ENCODE results near the gene UBE2K. TPM values are rescaled to one million over a fixed set of nuclear protein-coding genes. Genes with fewer than 3 reads are reported as not detected.
"Not testable (repeated sequence)": the region's sequence is repeated elsewhere in the genome, so short reads cannot be mapped to it uniquely, and the experiment has no call there.

Gene UBE2K
- total RNA-seq, 1 experiment from 2014 or later = 7.9 TPM

DNA sequence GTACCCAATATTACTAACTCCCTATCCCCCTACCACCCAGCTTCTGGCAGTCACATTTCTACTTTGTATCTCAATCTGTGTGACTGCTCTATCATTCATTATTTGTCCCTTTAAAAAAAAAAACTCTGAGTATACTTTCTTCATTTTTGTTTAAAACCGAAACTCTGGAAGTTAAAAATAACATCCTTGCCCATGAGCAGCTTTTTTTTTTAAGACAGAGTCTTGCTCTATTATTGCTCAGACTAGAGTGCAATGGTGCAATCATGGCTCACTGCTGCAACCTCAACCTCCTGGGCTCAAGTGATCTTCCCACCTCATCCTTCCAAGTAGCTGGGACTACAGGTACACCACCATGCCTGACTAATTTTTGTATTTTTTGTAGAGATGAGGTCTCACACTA is 15.8 kb downstream of the UBE2K start:
- no peaks in the 10 kb centered on the region for H3K9me3 ChIP-seq

DNA sequence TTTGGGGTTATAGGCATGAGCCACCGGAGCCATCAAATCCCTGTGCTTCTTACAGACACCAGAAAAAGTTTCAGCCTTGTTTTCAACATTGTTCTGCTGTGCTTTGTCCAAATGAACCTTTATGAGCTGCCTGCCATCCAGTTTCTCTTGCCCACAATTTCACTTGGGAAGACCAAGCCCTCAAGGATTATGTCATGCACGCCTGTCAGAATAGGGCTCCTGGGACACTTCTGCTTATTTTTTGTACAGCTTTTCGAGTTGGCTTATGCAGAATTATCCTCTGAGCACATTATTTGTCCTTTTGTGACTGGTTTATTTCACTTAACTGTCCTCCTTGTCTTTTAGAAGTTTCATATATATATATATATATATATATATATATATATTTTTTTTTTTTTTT is 16.2 kb downstream of the UBE2K start:
- Histone ChIP-seq H3K36me3 (peaks cover 2% of the 10 kb centered on the region; the same call in 1 of the 2 replicates), H3K27me3 (no peaks in the 10 kb centered on the region), H3K4me3 (no peak overlapping the region), H3K9me3 (no peaks in the 10 kb centered on the region)
- no peak for DNase-seq

More for the DNA sequence above, 15.8 kb downstream of the UBE2K start:
- Histone ChIP-seq H3K4me3 (no peak overlapping the region), H3K27me3 (no peaks in the 10 kb centered on the region), H3K36me3 (peaks cover 2% of the 10 kb centered on the region; the same call in 1 of the 2 replicates)
- DNase-seq = no peak

GRCh38 chr4:39715788-39716187 is 17.9 kb downstream of the UBE2K start:
- Histone ChIP-seq H3K9me3 (no peaks in the 10 kb centered on the region), H3K36me3 (peaks cover 2% of the 10 kb centered on the region; the same call in 1 of the 2 replicates), H3K27me3 (no peaks in the 10 kb centered on the region), H3K4me3 (no peak overlapping the region)
- no peak for DNase-seq

DNA sequence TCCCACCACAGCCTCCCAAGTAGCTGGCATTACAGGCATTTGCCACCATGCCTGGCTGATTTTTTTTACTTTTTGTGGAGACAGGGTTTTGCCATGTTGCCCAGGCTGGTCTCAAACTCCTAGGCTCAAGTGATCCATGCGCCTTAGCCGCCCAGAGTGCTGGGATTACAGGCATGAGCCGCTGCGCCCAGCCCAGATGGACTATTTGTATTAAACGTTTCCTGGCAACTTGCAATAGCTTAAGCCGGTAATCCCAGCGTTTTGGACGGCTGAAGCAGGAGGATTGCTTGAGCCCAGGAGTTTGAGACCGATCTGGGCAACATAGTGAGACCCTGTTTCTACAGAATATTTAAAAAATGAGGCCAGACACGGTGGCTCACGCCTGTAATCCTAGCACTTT is 18.4 kb downstream of the UBE2K start:
- Histone ChIP-seq H3K4me3 (no peak overlapping the region), H3K27me3 (no peaks in the 10 kb centered on the region), H3K36me3 (peaks cover 2% of the 10 kb centered on the region; the same call in 1 of the 2 replicates), H3K9me3 (no peaks in the 10 kb centered on the region)
- no peak for DNase-seq

DNA sequence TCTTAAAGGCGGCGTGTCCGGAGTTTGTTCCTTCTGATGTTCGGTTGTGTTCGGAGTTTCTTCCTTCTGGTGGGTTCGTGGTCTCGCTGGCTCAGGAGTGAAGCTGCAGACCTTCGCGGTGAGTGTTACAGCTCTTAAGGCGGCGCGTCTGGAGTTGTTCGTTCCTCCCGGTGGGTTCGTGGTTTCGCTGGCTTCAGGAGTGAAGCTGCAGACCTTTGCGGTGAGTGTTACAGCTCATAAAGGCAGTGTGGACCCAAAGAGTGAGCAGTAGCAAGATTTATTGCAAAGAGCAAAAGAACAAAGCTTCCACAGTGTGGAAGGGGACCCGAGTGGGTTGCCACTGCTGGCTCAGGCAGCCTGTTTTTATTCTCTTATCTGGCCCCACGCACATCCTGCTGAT is 19.8 kb downstream of the UBE2K start:
- DNase-seq, H3K36me3 ChIP-seq, H3K4me3 ChIP-seq, H3K9me3 ChIP-seq, H3K27me3 ChIP-seq: not testable (repeated sequence)

GRCh38 chr4:39718366-39719323 is 20.7 kb downstream of the UBE2K start:
- Histone ChIP-seq H3K36me3 (0 out of 2 replicates have a peak, but pooled peaks cover 3% of the 10 kb centered on the region), H3K9me3 (no peaks in the 10 kb centered on the region), H3K4me3 (no peak overlapping the region), H3K27me3 (no peaks in the 10 kb centered on the region)
- DNase-seq = no peak

DNA sequence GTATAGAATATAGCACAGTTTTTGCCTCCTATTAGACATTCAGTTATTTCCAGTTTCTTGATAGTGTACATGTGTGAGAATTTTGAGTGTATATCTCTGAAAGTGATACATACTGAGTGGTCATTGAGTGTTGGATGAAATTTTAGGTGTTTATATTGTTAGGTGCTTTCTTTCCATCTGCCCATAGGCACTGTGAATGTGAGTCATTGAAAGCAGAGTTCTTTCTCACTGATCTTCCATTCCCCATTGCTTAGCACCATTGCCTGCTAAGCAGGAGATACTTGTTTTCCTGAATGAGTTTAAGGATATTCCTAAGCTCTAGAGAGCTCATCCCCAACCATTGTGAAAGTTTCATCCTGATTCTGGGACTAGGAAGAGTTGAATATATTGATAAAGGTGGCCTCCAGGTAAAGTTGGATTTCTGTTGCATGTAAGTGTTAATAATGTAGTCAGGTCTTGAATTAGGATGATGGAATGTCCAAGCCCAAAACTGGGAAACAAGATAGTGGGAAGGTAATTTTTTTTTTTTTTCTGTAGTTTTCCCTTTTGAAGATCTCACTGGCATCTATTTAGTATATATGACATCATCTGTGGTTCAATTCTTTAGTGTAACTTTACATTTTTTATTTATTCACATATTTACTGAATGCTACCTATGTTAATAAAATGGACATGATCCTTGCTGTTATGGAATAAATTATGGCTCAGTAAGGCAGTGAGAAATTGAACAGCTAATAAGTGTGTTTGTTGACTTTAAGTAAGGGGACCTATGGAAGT is 22.1 kb downstream of the UBE2K start:
- Histone ChIP-seq H3K36me3 (0 out of 2 replicates have a peak, but pooled peaks cover 3% of the 10 kb centered on the region), H3K9me3 (no peaks in the 10 kb centered on the region), H3K4me3 (no peak overlapping the region), H3K27me3 (no peaks in the 10 kb centered on the region)
- DNase-seq = no peak

- H3K9me3 ChIP-seq, H3K36me3 ChIP-seq, H3K27me3 ChIP-seq, H3K4me3 ChIP-seq, DNase-seq: not testable (repeated sequence)
Observed at GRCh38 chr4:39721273-39721672, 23.3 kb downstream of the UBE2K start.

DNA sequence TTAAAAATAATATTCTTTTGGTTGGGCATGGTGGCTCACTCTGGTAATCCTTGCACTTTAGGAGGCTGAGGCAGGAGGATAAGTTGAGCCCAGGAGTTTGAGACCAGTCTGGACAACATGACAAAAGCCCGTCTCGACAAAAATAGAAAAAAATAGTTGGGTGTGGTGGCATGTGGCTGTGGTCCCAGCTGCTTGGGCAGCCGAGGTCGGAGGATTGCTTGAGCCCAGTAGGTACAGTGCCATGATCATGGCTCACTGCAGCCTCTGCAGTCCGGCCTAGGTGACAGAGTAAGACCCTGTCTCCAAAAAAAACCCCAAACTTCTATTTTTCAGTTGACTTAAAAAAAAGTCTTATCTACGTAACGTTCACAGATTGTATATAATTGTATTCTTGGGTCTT is 23.9 kb downstream of the UBE2K start:
- DNase-seq = no peak
- Histone ChIP-seq H3K4me3 (no peak overlapping the region), H3K9me3 (no peaks in the 10 kb centered on the region), H3K27me3 (no peaks in the 10 kb centered on the region), H3K36me3 (0 out of 2 replicates have a peak, but pooled peaks cover 3% of the 10 kb centered on the region)

- no peak for DNase-seq
- Histone ChIP-seq H3K27me3 (no peaks in the 10 kb centered on the region), H3K4me3 (no peak overlapping the region), H3K36me3 (peaks cover 4% of the 10 kb centered on the region; the same call in 1 of the 2 replicates), H3K9me3 (no peaks in the 10 kb centered on the region)
Observed at GRCh38 chr4:39729557-39729956, 31.6 kb downstream of the UBE2K start.

- no peaks in the 10 kb centered on the region for H3K9me3 ChIP-seq
- H3K27me3 ChIP-seq = no peaks in the 10 kb centered on the region
- H3K36me3 ChIP-seq = peaks cover 4% of the 10 kb centered on the region; the same call in 1 of the 2 replicates
- H3K4me3 ChIP-seq = no peak overlapping the region
- DNase-seq = no peak
Observed at GRCh38 chr4:39730072-39730471, 32.1 kb downstream of the UBE2K start.

DNA sequence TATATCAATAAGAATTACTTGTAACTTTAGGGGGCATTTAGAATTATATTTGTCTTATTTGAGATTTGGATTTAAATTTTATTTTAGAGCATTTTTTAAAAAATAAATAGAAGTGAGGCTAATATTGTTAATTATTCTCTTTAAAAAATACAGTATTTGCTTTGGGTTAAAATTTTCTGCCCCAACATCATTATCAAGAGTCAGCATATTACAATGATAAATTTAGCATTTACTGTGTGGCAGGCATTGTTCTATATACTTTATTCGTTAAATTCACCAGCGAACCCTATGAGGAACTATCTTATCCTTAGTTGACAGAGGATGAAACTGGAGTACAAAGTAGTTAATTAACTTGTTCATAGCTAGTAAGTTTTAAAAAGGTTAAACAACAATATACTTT is 34.0 kb downstream of the UBE2K start:
- no peak for DNase-seq
- peaks cover 4% of the 10 kb centered on the region; the same call in 1 of the 2 replicates for H3K36me3 ChIP-seq
- no peaks in the 10 kb centered on the region for H3K27me3 ChIP-seq
- H3K4me3 ChIP-seq = no peak overlapping the region
- H3K9me3 ChIP-seq = no peaks in the 10 kb centered on the region

- no peaks in the 10 kb centered on the region for H3K27me3 ChIP-seq
- peaks cover 9% of the 10 kb centered on the region for H3K36me3 ChIP-seq
- no peaks in the 10 kb centered on the region for H3K9me3 ChIP-seq
- peak; percentile 67 for DNase-seq
- H3K4me3 ChIP-seq = no peak overlapping the region
Observed at GRCh38 chr4:39732728-39733127, 34.8 kb downstream of the UBE2K start.

- H3K27me3 ChIP-seq, DNase-seq: not testable (repeated sequence)
Observed at GRCh38 chr4:39739591-39739990, 41.7 kb downstream of the UBE2K start.

DNA sequence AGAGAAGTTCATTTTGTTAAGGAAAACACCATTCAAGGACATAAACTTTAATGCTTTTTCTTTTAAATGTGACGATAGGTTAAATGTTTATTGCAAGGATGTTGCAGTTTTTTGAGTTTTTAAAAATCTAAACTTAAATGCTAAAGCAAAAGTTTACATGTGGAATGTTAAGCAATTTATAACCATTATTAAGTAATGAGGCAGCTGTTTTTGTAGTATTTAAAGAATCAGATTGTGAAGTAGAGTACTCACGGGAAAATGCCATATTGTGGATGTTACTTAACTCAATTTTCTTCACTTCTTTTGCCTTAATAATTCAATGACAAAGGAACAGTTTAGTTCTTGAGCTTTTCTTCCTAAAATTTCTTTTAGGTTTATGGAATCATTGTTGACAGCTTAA is 43.5 kb downstream of the UBE2K start:
- Histone ChIP-seq H3K27me3 (no peaks in the 10 kb centered on the region), H3K9me3 (no peaks in the 10 kb centered on the region), H3K4me3 (no peak overlapping the region), H3K36me3 (peaks cover 14% of the 10 kb centered on the region)
- DNase-seq = no peak

More at GRCh38 chr4:39739591-39739990, 41.7 kb downstream of the UBE2K start:
- H3K9me3 ChIP-seq, H3K4me3 ChIP-seq: not testable (repeated sequence)
- peaks cover 11% of the 10 kb centered on the region for H3K36me3 ChIP-seq

DNA sequence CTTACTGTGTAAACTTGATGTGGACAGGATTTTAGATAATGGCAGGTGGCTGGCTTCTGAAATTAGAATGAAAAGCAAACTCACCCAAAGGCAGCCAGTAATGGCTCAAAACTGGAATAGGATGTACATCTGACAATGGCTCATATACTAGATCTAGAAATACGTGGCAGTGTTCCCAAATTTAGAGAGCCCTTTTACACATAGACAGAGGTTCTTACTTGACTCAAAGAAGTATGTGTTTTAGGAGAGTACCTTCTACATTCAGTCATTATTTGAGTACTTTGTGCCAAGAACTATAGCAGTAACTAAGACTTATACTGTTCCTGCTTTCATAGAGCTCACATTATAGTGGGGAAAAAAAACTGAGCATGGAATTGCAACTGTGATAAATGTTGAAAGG is 48.0 kb downstream of the UBE2K start:
- Histone ChIP-seq H3K36me3 (peaks cover 17% of the 10 kb centered on the region), H3K9me3 (no peaks in the 10 kb centered on the region), H3K27me3 (no peaks in the 10 kb centered on the region), H3K4me3 (no peak overlapping the region)
- DNase-seq = no peak

DNA sequence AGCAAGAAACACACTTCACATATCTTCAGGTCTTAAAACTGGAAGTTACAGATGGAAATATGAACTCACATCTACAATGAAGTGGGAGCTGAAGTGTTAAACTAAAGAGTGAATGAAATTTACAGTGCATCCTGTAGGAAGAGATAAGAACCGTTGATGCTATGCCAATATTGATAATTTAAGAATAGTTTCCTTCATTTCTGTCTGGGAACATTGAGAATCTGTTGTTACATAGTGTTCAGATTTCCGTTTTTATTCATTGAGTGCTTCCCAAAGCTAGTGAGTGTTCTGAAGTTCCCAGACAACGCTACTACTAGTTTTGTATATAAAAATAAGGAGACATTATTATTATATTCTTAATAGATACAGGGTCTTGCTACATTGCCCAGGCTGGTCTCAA is 52.3 kb downstream of the UBE2K start:
- no peaks in the 10 kb centered on the region for H3K27me3 ChIP-seq
- no peak for DNase-seq
- peaks cover 13% of the 10 kb centered on the region for H3K36me3 ChIP-seq

More for the DNA sequence above, 52.3 kb downstream of the UBE2K start:
- no peaks in the 10 kb centered on the region for H3K9me3 ChIP-seq
- no peak overlapping the region for H3K4me3 ChIP-seq

All from MG63 (cell line).